Right renal cortex interstitium (tissue), 3 donors: ENCODE results near the gene SLC7A14. TPM values are rescaled to one million over a fixed set of nuclear protein-coding genes. Genes with fewer than 3 reads are reported as not detected.

Experiments
- DNase-seq, 3 donors: peaks; one replicate each; pipeline ENCODE4 v3.0.0-alpha.2; 2013; ENCODE audit warnings: low read depth in 3 of 3, low spot score in 2 of 3
- polyA plus RNA-seq, 3 donors: library from polyadenylated mRNA; unstranded; fragments of 120-200 nt; gene quantifications; one replicate each; pipeline ENCODE4 v1.2.1, GENCODE V29; 2013; ENCODE audit not compliant: insufficient read length in 3 of 3

Gene SLC7A14
- polyA plus RNA-seq, 3 donors, result 1.2 to 2.3 (median 1.6) TPM

GRCh38 chr3:170437176-170437575, 148.7 kb downstream of the SLC7A14 start:
- no peak for DNase-seq

GRCh38 chr3:170436697-170437096, 149.2 kb downstream of the SLC7A14 start:
- DNase-seq, result no peak

GRCh38 chr3:170432416-170432815, 153.5 kb downstream of the SLC7A14 start:
- DNase-seq, result no peak

- no peak for DNase-seq
Measured at GRCh38 chr3:170431054-170431453, 154.8 kb downstream of the SLC7A14 start.

- no peak for DNase-seq
Measured at GRCh38 chr3:170429050-170429449, 156.8 kb downstream of the SLC7A14 start.

- DNase-seq, result no peak
Measured at GRCh38 chr3:170428095-170428494, 157.8 kb downstream of the SLC7A14 start.

- DNase-seq, result no peak
Measured at GRCh38 chr3:170426240-170426797, 159.6 kb downstream of the SLC7A14 start.

GRCh38 chr3:170425491-170426239, 160.2 kb downstream of the SLC7A14 start:
- DNase-seq, result no peak

GRCh38 chr3:170424879-170425278, 161.0 kb downstream of the SLC7A14 start:
- DNase-seq, result no peak

GRCh38 chr3:170423001-170423615, 162.8 kb downstream of the SLC7A14 start:
- DNase-seq, result no peak

GRCh38 chr3:170421758-170422157, 164.1 kb downstream of the SLC7A14 start:
- no peak for DNase-seq

GRCh38 chr3:170421111-170421641, 164.7 kb downstream of the SLC7A14 start:
- no peak for DNase-seq

- no peak for DNase-seq
Measured at GRCh38 chr3:170420307-170420821, 165.5 kb downstream of the SLC7A14 start.

- DNase-seq, result no peak
Measured at GRCh38 chr3:170419557-170420087, 166.3 kb downstream of the SLC7A14 start.

- DNase-seq, result no peak
Measured at GRCh38 chr3:170418422-170419398, 167.2 kb downstream of the SLC7A14 start, which contains the start of gene CLDN11. CLDN11 (plus strand) TSS chr3:170418868; CDS start chr3:170419067, 199 bp downstream.

GRCh38 chr3:170417090-170417489, 168.8 kb downstream of the SLC7A14 start:
- DNase-seq, result no peak

GRCh38 chr3:170414202-170414663, 171.6 kb downstream of the SLC7A14 start:
- DNase-seq, result peak in 1 of 3 donors; percentile 60

- DNase-seq, result no peak
Measured at GRCh38 chr3:170413291-170413690, 172.6 kb downstream of the SLC7A14 start.

- DNase-seq, result no peak
Measured at GRCh38 chr3:170410428-170411029, 175.3 kb downstream of the SLC7A14 start.
